RWPE1 (cell line): ENCODE results near the gene PTPRD.

Experiments
- CTCF ChIA-PET: fragments of 350-600 bp; sonication (Branson Sonifier 250); formaldehyde crosslinking; extraction: SDS; loops from one replicate; lab custom pipeline; 2021; lab: Yijun Ruan, JAX
- POLR2A ChIA-PET: fragments of 400-600 bp; formaldehyde crosslinking; extraction: SDS; loops from one replicate; lab custom pipeline; 2020; ENCODE audit warnings: antibody characterized with exemption; ENCODE audit not compliant: low non-redundant PET; lab: Yijun Ruan, JAX
- DNase-seq: peaks from one replicate; pipeline ENCODE4 v3.0.0; 2012; ENCODE audit warnings: low spot score
- H3K27ac ChIP-seq: fragments of 450-650 bp; 2 replicates; pipeline ENCODE4 v1.5.1; 2017
- TF ChIP-seq, protein P1 (sequence below): fragments of 450-650 bp; conservative IDR thresholded peaks from 2 replicates; pipeline ENCODE4 v1.5.1; 2017; ENCODE audit warnings: low read depth, mild to moderate bottlenecking

Gene PTPRD

DNA sequence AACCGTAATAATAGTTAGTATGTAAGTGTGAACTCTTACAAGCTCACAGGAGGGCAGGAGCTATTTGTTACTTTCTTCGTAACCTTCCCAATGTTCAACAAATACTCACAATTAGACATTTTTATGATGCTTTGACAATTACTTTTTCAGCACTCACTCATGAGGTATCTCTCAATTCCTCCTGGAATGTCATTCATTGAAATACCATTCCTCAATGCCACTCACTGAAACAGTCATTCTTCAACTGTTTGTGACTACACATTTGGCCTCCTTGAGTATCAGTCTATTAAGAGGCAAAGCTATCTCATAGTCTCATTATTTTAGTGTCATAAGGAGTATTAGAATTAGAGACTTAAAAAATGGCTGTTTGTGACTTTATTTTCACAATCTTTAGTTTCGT, 2079.1 kb downstream of the PTPRD start:
- no peak overlapping the region for H3K27ac ChIP-seq
- POLR2A ChIA-PET, result no interaction called here
- CTCF ChIA-PET, result no interaction called here
- TF ChIP-seq, protein P1, sequence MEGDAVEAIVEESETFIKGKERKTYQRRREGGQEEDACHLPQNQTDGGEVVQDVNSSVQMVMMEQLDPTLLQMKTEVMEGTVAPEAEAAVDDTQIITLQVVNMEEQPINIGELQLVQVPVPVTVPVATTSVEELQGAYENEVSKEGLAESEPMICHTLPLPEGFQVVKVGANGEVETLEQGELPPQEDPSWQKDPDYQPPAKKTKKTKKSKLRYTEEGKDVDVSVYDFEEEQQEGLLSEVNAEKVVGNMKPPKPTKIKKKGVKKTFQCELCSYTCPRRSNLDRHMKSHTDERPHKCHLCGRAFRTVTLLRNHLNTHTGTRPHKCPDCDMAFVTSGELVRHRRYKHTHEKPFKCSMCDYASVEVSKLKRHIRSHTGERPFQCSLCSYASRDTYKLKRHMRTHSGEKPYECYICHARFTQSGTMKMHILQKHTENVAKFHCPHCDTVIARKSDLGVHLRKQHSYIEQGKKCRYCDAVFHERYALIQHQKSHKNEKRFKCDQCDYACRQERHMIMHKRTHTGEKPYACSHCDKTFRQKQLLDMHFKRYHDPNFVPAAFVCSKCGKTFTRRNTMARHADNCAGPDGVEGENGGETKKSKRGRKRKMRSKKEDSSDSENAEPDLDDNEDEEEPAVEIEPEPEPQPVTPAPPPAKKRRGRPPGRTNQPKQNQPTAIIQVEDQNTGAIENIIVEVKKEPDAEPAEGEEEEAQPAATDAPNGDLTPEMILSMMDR, result no peak
- DNase-seq, result no peak

DNA sequence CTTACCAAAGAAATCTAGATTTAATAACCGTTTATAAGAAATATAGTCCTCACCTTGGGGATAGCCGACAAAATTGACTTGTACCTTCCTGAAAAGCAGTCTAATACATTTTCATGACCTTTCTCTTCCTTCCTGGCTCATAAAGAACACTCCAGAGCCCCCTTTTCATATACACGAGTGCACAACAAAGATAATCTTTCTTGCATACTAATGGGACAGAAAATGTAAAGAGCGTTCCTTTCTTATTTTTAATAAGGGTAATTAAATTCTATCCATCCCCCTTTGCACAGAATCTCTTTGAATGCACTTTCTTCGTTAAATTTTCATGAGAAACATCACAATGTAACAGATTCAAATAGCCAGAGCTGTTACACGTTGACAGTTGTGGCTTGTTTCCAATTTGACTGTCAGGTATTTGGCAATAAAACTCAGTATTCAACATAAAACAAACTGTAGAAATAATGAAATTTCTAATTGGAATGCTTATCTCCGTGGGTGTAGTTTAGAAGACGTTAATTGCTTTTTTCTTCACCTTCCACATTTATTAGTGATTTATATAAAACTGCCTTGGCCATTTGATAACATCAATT, 2080.9 kb downstream of the PTPRD start:
- DNase-seq, result no peak
- no peak overlapping the region for H3K27ac ChIP-seq
- TF ChIP-seq, protein P1, result no peak
- CTCF ChIA-PET, result no interaction called here
- POLR2A ChIA-PET, result no interaction called here

DNA sequence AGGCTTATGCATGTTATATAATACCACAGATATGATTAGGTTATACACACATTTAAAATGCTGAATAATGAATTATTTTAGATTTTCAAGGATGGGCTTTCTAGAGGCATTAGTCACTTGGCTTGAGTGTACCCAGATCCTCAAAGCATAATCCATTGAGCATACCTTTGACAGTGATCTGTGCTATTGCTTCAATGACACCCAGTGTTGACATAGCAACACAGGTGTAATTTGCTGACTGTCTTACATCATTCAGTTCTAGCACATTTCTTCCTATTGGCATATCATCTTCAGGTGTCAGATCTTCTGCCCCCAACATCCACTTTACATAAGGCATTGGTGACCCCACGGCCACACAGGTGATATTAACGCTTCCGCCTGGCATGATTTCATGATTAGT, 2091.7 kb downstream of the PTPRD start:
- ChIA-PET CTCF (no interaction called here), POLR2A (no interaction called here)
- TF ChIP-seq, protein P1, result no peak
- DNase-seq, result no peak
- H3K27ac ChIP-seq, result no peak overlapping the region

DNA sequence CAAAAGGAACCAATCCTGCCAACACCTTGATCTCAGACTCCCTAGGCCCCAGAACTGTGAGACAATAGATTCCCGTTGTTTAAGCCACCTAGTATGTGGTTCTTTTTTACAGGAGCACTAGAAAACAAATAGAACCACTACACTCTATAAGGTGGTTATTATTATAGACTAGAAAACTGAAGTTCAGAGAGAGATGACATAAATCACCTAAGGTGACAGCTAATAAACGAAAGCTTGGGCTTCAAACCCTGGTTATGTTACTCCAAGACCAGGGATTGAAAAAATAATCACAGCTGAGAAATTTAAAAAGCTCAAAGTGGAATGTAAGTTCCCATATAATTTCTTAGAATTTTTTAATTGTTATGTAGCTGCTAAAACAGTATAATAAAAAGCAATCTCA, 2097.1 kb downstream of the PTPRD start:
- no peak overlapping the region for H3K27ac ChIP-seq
- POLR2A ChIA-PET, result no interaction called here
- no peak for DNase-seq
- CTCF ChIA-PET, result no interaction called here
- TF ChIP-seq, protein P1, result no peak

DNA sequence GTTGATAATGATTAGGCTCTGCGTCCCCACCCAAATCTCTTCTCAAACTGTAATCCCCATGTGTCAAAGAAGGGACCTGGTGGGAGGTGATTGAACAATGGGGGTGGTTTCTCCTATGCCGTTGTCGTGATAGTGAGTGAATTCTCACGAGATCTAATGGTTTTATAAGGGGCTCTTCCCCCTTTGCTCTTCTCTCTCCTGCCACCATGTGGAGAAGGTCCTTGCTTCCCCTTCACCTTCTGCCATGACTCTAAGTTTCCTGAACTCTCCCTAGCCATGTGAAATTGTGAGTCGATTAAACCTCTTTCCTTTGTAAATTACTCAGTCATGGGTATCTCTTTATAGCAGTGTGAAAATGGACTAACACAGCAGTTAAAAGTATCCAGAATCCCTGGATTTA, 2098.0 kb downstream of the PTPRD start:
- ChIA-PET POLR2A (no interaction called here), CTCF (no interaction called here)
- DNase-seq, result no peak
- H3K27ac ChIP-seq, result no peak overlapping the region
- TF ChIP-seq, protein P1, result no peak

DNA sequence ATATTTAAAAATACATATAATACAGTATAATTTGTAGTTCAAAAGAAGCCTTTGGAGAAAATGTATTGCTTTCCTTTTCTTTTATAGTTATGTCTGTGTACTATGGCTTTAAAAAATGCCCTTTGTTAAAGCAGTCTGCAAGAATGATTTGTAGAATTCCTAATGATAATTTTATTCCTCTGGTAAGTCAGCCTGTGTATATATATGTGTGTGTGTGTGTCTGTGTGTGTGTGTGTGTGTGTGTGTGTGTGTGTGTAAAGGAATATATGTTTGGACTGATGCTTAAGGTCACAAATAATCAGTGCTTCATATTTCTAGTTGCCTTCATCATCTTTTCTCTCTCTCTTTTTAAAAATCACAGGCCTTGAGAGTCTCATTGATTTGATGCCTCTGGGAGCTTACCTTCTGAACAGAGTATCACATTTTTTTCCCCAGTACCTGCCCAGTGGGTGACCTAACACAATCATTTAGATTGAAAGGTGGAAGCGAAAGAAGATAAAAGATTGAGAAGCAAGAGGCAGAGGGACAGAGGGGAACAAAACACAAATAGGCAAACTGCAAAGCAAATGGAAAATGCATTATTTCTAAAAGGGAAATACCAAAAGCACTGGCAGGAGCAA, 2104.0 kb downstream of the PTPRD start:
- no peak overlapping the region for H3K27ac ChIP-seq
- no peak for DNase-seq
- ChIA-PET POLR2A (no interaction called here), CTCF (no interaction called here)
- TF ChIP-seq, protein P1, result no peak
